GM18505 (cell line): ENCODE results near the gene TMPRSS2.

Experiments
- ATAC-seq: cut with Tn5 transposase; IDR thresholded peaks from one replicate; pipeline ENCODE4 v1.9.1; 2021; ENCODE audit not compliant: unreplicated experiment
- POLR2A ChIP-seq: IDR thresholded peaks from 4 replicates; pipeline ENCODE4 v1.6.1; 2011; ENCODE audit warnings: borderline replicate concordance; ENCODE audit not compliant: insufficient read depth, insufficient read length; ENCODE audit errors: extremely low read depth

The TMPRSS2 gene

GRCh38 chr21:41504030-41504429, 3.9 kb downstream of the TMPRSS2 start:
- no peak for TF ChIP-seq POLR2A
- no peak for ATAC-seq

- no peak for ATAC-seq
- TF ChIP-seq POLR2A = no peak
Measured at GRCh38 chr21:41503331-41503730, 4.6 kb downstream of the TMPRSS2 start.

GRCh38 chr21:41501919-41502318, 6.0 kb downstream of the TMPRSS2 start:
- ATAC-seq = no peak

GRCh38 chr21:41500931-41501381, 7.0 kb downstream of the TMPRSS2 start:
- no peak for TF ChIP-seq POLR2A
- no peak for ATAC-seq

More at GRCh38 chr21:41501919-41502318, 6.0 kb downstream of the TMPRSS2 start:
- no peak for TF ChIP-seq POLR2A

GRCh38 chr21:41500363-41500762, 7.6 kb downstream of the TMPRSS2 start:
- ATAC-seq = no peak
- TF ChIP-seq POLR2A = no peak

- ATAC-seq = no peak
- TF ChIP-seq POLR2A = no peak
Measured at GRCh38 chr21:41499920-41500319, 8.0 kb downstream of the TMPRSS2 start.

- ATAC-seq = no peak
- TF ChIP-seq POLR2A = no peak
Measured at GRCh38 chr21:41497788-41498187, 10.2 kb downstream of the TMPRSS2 start.

GRCh38 chr21:41497008-41497407, 10.9 kb downstream of the TMPRSS2 start:
- no peak for TF ChIP-seq POLR2A
- ATAC-seq = no peak

- no peak for ATAC-seq
- TF ChIP-seq POLR2A = no peak
Measured at GRCh38 chr21:41494242-41494641, 13.7 kb downstream of the TMPRSS2 start.

GRCh38 chr21:41491412-41491811, 16.5 kb downstream of the TMPRSS2 start:
- TF ChIP-seq POLR2A = no peak
- no peak for ATAC-seq

- ATAC-seq = no peak
- no peak for TF ChIP-seq POLR2A
Measured at GRCh38 chr21:41490330-41490729, 17.6 kb downstream of the TMPRSS2 start.

GRCh38 chr21:41489329-41489728, 18.6 kb downstream of the TMPRSS2 start:
- no peak for TF ChIP-seq POLR2A
- no peak for ATAC-seq

- TF ChIP-seq POLR2A = no peak
- ATAC-seq = no peak
Measured at GRCh38 chr21:41488080-41488479, 19.9 kb downstream of the TMPRSS2 start.

GRCh38 chr21:41487082-41487481, 20.9 kb downstream of the TMPRSS2 start:
- TF ChIP-seq POLR2A = no peak
- ATAC-seq = no peak

- TF ChIP-seq POLR2A = no peak
- no peak for ATAC-seq
Measured at GRCh38 chr21:41483973-41484372, 24.0 kb downstream of the TMPRSS2 start.
